Panc1 (cell line): ENCODE measurements around the gene SH3BP5. TPM values are rescaled to one million over a fixed set of nuclear protein-coding genes. Genes with fewer than 3 reads are reported as not detected.

Experiments used
- ATAC-seq: fragments of 200-7000 bp; cut with Tn5 transposase; 2 replicates; pipeline ENCODE4 v1.9.1; 2020; ENCODE audit warnings: mild to moderate bottlenecking, moderate library complexity
- BruUV-seq: library from RNA; stranded (reverse); fragments of 400-500 nt; replicated peaks from 2 replicates; lab custom pipeline; 2021; lab: Mats Ljungman, UMichigan
- CTCF ChIA-PET: fragments of 300-600 bp; sonication (Branson Sonifier 250); formaldehyde crosslinking; loops from one replicate; lab custom pipeline; 2022; ENCODE audit warnings: antibody characterized with exemption; lab: Charles Lee
- POLR2A ChIA-PET: fragments of 300-600 bp; sonication (Branson Sonifier 250); formaldehyde crosslinking; loops from one replicate; lab custom pipeline; 2022; ENCODE audit warnings: antibody characterized with exemption; lab: Charles Lee
- DNase-seq: peaks from one replicate; pipeline ENCODE4 v3.0.0-alpha.2; 2010; ENCODE audit warnings: low read depth, low spot score
- H3K27ac ChIP-seq: 2 replicates; pipeline ENCODE4 v1.5.1; 2011; ENCODE audit warnings: mild to moderate bottlenecking, low read length, inconsistent platforms
- H3K27me3 ChIP-seq: fragments of 200-500 bp; sonication (Bioruptor generic); 2 replicates; pipeline ENCODE4 v1.6.0; 2014; ENCODE audit warnings: low read length, inconsistent platforms; ENCODE audit not compliant: control insufficient read depth, insufficient read depth
- H3K36me3 ChIP-seq: fragments of 200-500 bp; sonication (Bioruptor generic); 2 replicates; pipeline ENCODE4 v1.5.1; 2014; ENCODE audit warnings: inconsistent platforms, mild to moderate bottlenecking, low read length, moderate library complexity; ENCODE audit not compliant: control insufficient read depth, insufficient read depth
- H3K4me1 ChIP-seq: 2 replicates; pipeline ENCODE4 v1.5.1; 2011; ENCODE audit warnings: inconsistent platforms, mild to moderate bottlenecking, low read length, moderate library complexity; ENCODE audit not compliant: control insufficient read depth, insufficient read depth
- H3K4me3 ChIP-seq, 2 experiments: 2 replicates each; pipeline ENCODE4 v1.5.1; 2011 to 2012; ENCODE audit warnings: low read depth in 2 of 2, low read length in 2 of 2, mild to moderate bottlenecking in 2 of 2, inconsistent platforms in 1 of 2, moderate library complexity in 1 of 2
- H3K9me3 ChIP-seq: fragments of 200-500 bp; sonication (Bioruptor generic); 2 replicates; pipeline ENCODE4 v1.5.1; 2014; ENCODE audit warnings: low read depth, mild to moderate bottlenecking, inconsistent platforms, low read length, moderate library complexity; ENCODE audit not compliant: control insufficient read depth, insufficient read depth
- POLR2AphosphoS5 ChIP-seq: IDR thresholded peaks from 2 replicates; pipeline ENCODE4 v1.6.1; 2012; ENCODE audit warnings: mild to moderate bottlenecking, low read depth, low read length, moderate library complexity
- REST ChIP-seq, 2 experiments: IDR thresholded peaks; 2 replicates each; pipeline ENCODE4 v1.6.1; 2011 to 2012; ENCODE audit warnings: low read depth in 2 of 2, control low read depth in 1 of 2, low read length in 1 of 2, mild to moderate bottlenecking in 1 of 2, moderate library complexity in 1 of 2; ENCODE audit not compliant: insufficient read depth in 1 of 2
- SIN3A ChIP-seq: IDR thresholded peaks from 2 replicates; pipeline ENCODE4 v1.6.1; 2012; ENCODE audit warnings: low read depth, mild to moderate bottlenecking, low read length, moderate library complexity, borderline replicate concordance; ENCODE audit not compliant: insufficient read depth
- TCF7L2 ChIP-seq: IDR thresholded peaks from 2 replicates; pipeline ENCODE4 v1.6.1; 2011; ENCODE audit warnings: mild to moderate bottlenecking, low read depth, low read length, inconsistent platforms
- in situ Hi-C: cut with HindIII; loops from 2 replicates; pipeline ENCODE4 v1.10.0; 2016; ENCODE audit warnings: low sequenced_read_pairs, low pct_unique_long_range_greater_than_20kb
- intact Hi-C: fragments of 100-400 bp; cut with micrococcal nuclease; formaldehyde crosslinking; loops from one replicate; pipeline ENCODE4 v1.10.0; 2022; ENCODE audit not compliant: unreplicated experiment
- total RNA-seq: library from RNA; stranded (reverse); gene quantifications from one replicate; pipeline ENCODE4 v1.2.1, GENCODE V29; 2021; ENCODE audit not compliant: unreplicated experiment
- TF ChIP-seq, protein P1 (sequence below): fragments of 450-650 bp; IDR thresholded peaks from 2 replicates; pipeline ENCODE4 v1.5.1; 2017; ENCODE audit warnings: mild to moderate bottlenecking

The SH3BP5 gene
- total RNA-seq, 1 experiment from 2014 or later, result 12.0 TPM

DNA sequence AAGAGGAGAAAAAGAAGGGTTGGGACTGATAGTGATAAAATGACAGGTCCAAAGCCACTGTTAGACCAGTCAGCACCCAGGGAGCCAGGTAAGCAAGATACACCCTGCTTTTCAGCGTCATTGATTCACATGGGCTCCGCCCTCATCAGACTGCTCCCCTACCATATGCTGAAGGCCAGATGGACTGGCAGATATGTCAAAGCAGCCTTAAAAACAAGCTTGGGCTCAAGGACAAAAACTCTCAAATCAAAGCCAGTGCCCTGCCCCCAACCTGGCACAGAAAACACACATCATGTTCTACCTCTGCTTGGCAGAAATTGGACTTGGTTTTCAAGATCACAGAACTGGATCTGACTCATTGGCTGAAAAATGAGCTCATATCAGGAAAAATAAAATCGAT, 33.4 kb downstream of the SH3BP5 start:
- no TSS peak for BruUV-seq
- no peaks in the 10 kb centered on the region for H3K36me3 ChIP-seq
- no peaks in the 10 kb centered on the region for H3K9me3 ChIP-seq
- ATAC-seq (no peak), DNase-seq (no peak)
- intact Hi-C loops, result no loop called here
- H3K4me1 ChIP-seq, result no peaks in the 10 kb centered on the region; the same call in 1 of the 2 replicates
- in situ Hi-C loops, result no loop called here
- POLR2A ChIA-PET, result interaction anchor here (0.6 to 0.7 kb wide), 2 partner anchors 18 to 25 kb away, joined by 4 to 9 read pairs; no protein-coding TSS in a partner anchor
- no peaks in the 10 kb centered on the region for H3K27me3 ChIP-seq
- H3K4me3 ChIP-seq, result no peak overlapping the region
- no peak overlapping the region for H3K27ac ChIP-seq
- no peak for TF ChIP-seq POLR2AphosphoS5
- no peak for TF ChIP-seq TCF7L2
- TF ChIP-seq, protein P1, sequence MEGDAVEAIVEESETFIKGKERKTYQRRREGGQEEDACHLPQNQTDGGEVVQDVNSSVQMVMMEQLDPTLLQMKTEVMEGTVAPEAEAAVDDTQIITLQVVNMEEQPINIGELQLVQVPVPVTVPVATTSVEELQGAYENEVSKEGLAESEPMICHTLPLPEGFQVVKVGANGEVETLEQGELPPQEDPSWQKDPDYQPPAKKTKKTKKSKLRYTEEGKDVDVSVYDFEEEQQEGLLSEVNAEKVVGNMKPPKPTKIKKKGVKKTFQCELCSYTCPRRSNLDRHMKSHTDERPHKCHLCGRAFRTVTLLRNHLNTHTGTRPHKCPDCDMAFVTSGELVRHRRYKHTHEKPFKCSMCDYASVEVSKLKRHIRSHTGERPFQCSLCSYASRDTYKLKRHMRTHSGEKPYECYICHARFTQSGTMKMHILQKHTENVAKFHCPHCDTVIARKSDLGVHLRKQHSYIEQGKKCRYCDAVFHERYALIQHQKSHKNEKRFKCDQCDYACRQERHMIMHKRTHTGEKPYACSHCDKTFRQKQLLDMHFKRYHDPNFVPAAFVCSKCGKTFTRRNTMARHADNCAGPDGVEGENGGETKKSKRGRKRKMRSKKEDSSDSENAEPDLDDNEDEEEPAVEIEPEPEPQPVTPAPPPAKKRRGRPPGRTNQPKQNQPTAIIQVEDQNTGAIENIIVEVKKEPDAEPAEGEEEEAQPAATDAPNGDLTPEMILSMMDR, result no peak
- no peak for TF ChIP-seq SIN3A
- no peak for TF ChIP-seq REST (IDR thresholded peaks at IDR 0.05; ENCODE audit: insufficient read depth in 1 of 2, low read depth in 2 of 2, low read length in 1 of 2)
- CTCF ChIA-PET, result no interaction called here

DNA sequence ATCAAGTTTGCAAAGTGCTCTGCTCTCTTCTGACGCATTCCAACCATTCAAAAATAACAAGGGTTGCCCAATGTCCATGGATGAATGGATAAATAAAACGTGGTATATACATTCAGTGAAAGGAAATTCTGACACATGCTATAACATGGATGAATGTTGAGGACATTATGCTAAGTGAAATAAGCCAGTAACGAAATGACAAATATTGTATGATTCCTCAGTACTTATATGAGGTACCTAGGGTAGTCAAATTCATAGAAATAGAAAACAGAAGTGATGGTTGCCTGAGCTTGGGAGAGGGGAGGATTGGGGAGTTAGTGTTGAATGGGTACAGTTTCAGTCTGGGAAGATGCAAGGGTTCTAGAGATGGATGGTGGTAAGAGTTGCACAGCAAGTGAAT, 33.9 kb downstream of the SH3BP5 start:
- no peak for ATAC-seq
- H3K27ac ChIP-seq, result no peak overlapping the region
- in situ Hi-C loops, result no loop called here
- no peaks in the 10 kb centered on the region for H3K9me3 ChIP-seq
- intact Hi-C loops, result no loop called here
- ChIA-PET POLR2A (no interaction called here), CTCF (no interaction called here)
- DNase-seq, result no peak
- no peaks in the 10 kb centered on the region for H3K27me3 ChIP-seq
- H3K36me3 ChIP-seq, result no peaks in the 10 kb centered on the region
- no peak overlapping the region for H3K4me3 ChIP-seq
- TF ChIP-seq REST (IDR thresholded peaks at IDR 0.05; ENCODE audit: insufficient read depth in 1 of 2, low read depth in 2 of 2, low read length in 1 of 2), result no peak
- TF ChIP-seq POLR2AphosphoS5, result no peak
- TF ChIP-seq SIN3A, result no peak
- no peak for TF ChIP-seq TCF7L2
- TF ChIP-seq, protein P1, result no peak
- BruUV-seq, result no TSS peak
- H3K4me1 ChIP-seq, result no peaks in the 10 kb centered on the region; the same call in 1 of the 2 replicates
